Measurements from ENCODE around the gene PDGFC.

DNA sequence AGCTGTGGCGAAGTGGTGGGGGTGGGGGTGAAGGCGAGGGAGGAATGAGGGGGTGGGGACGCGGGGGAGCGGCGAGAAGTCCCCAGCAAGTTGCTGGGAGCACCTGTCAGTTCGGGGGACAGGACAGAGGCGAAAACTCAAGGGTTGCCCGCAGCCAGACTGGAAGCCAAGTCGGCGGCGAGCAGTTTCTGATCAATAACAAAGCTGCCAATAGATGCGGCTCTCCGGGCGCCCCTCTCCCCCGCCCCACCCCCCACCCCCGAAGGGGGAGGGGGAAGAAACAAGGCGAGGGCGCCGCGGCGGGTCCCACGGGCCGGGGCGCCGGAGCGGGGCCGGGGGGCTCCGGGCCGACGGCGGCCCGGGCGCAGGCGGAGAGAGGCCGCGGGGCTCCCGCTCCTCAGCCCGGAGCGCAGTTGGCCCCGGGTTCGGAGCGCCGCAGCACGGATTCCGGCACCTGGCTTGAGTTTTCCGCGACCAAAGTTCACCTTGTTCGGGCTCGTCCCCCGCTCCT is 379 bp downstream of the PDGFC start:
- TF ChIP-seq, protein P1, sequence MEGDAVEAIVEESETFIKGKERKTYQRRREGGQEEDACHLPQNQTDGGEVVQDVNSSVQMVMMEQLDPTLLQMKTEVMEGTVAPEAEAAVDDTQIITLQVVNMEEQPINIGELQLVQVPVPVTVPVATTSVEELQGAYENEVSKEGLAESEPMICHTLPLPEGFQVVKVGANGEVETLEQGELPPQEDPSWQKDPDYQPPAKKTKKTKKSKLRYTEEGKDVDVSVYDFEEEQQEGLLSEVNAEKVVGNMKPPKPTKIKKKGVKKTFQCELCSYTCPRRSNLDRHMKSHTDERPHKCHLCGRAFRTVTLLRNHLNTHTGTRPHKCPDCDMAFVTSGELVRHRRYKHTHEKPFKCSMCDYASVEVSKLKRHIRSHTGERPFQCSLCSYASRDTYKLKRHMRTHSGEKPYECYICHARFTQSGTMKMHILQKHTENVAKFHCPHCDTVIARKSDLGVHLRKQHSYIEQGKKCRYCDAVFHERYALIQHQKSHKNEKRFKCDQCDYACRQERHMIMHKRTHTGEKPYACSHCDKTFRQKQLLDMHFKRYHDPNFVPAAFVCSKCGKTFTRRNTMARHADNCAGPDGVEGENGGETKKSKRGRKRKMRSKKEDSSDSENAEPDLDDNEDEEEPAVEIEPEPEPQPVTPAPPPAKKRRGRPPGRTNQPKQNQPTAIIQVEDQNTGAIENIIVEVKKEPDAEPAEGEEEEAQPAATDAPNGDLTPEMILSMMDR (IDR thresholded peaks at IDR 0.05) = no peak
- TF ChIP-seq POLR2A (IDR thresholded peaks at IDR 0.05) = no peak
